NK-92 (cell line): ENCODE measurements around the gene MCAM.

Source experiments
- DNase-seq: peaks from one replicate; lab custom pipeline; 2025; ENCODE audit not compliant: unreplicated experiment; lab: John Stamatoyannopoulos, UW

The MCAM gene, protein sequence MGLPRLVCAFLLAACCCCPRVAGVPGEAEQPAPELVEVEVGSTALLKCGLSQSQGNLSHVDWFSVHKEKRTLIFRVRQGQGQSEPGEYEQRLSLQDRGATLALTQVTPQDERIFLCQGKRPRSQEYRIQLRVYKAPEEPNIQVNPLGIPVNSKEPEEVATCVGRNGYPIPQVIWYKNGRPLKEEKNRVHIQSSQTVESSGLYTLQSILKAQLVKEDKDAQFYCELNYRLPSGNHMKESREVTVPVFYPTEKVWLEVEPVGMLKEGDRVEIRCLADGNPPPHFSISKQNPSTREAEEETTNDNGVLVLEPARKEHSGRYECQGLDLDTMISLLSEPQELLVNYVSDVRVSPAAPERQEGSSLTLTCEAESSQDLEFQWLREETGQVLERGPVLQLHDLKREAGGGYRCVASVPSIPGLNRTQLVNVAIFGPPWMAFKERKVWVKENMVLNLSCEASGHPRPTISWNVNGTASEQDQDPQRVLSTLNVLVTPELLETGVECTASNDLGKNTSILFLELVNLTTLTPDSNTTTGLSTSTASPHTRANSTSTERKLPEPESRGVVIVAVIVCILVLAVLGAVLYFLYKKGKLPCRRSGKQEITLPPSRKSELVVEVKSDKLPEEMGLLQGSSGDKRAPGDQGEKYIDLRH

DNA sequence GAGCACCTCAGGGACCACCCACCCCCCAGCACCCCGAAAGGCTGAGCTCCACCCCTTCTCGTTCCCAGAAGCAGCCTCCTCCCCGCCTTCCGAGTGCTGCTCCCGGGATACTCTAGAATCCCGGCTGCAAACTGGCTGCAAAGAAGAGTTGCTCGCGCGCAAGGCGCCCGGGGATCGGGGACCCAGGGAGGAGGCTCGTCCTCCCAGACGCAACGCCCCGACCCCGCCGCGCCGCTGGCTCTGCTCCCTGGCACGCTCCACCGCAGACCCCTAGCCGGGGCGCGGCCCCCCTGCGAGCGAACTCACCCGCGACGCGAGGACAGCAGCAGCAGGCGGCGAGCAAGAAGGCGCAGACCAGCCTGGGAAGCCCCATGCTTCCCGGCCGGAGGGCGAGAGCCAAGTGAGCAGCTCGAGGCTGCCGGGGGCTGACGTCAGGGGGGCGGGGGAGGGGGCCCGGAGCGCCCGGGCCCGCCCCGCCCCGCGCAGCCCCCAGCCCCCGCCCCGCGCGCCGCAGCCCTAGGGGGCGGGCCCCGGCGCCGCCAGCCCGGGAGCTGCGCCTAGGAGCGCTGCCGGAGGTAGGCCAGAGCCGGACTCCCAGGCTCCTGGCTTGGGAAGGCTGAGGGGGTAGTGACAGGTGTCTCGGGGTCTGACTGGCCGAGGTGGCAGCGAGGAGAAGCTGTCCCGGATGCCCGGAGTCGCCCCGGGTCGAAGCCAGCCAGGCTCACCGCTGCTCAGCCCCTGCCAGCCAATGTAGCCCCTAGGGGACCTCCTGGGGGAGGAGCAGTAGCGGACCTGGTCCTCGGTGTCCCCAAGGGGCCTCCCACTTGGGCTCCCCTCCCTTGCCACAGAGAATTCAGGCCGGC lies at the start of gene MCAM:
MCAM (minus strand) TSS at position 402 of the 863 bp plus-strand sequence; CDS start at position 373, 29 bp downstream.
- DNase-seq, result no peak

DNA sequence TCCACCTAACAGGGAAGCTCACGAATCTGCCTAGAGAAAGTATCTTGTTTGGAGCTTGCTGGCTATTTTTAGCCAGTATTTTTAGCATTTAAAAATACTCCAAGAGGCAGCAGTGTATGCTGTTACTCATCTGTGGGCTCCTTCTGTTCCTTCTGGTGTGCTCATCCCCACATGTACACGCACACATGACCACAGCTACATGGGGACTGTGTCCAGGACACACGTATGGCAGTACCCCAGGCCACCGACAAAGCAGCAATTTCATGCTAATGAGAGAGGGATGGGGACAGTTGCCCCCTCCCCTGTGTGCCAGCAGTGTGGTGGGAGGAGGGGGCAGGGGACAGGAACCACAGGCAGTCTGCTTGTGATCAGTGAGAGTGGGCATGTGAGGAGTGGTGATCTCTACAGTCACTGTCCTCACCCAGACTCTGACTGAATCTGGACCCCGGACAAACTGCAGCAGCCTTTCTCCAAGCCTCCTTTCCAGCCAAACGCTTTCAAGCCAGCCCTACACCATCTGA lies 48.2 kb upstream of the MCAM start:
- DNase-seq, result no peak

DNA sequence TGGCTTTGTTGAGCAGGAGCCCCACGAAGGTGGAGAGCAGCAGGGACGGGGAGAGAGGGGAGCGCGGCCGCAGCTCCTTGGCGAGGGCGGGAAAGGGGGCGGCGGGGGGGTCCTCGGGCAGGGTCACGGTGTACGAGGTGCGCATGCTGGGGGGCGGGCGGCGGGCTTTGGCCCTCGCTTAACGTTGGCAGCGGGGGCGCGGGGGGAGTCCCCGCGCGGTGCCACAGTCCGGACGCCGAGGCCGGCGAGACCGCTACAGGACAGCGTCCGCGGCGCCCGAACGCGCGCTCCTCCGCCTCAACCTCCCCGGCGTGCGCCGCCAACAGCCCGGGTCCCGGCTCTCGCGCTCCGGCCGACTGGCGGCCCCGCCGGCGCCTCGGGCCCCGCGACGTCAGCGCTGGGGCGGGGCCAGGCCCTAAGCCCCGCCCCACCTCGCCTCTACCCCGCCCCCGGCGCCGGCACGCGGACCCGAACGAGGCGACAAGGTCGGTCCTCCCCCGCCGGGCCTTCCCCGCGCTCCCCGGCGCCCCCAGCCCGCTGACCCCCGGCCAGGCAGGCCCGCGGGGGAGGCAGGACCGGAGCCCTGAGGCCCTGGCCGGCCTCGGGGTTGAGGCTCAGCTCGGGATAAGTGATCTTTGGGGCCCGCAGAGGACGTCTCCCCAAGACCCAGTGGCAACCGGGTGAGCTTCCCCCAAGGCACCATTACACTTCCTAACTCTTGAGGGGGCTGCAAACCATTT lies 47.1 kb upstream of the MCAM start:
- DNase-seq, result no peak

DNA sequence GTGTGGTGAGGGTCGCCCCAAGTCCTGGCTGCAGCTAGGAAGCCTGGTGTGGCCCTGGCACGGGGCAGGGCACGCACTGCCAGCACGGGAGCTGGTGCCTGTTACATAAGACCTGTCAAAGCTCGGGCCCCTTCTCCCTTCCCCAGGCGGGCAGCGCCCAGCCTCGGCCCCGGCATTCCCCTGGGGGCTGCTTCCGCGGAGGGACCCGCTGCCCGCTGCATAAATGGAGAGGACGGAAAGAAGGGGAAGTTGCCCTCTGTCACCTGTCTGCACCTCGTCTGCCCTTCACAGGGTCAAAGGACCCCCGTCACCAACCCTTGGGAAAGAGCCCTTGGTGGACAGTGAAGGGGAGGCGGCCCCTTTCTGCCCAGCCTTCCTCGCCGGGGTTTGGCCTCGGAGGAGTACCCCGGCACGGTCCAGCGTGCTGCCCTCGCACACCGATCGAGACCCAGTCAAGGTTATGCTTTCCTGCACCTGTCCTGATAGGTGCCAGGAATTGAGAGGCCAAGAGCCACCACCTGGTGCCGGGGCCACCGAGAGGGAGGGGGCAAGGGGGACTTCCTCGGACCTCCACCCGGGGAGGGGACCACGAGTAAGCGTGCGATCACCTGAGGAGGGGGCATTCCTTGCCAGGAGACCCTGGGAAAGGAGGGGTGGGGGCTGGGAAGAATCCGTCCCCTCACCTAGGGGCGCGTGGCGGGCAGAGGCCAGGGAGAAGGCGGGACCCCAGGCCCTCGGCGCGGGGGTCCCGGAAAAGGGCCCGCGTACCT lies 46.3 kb upstream of the MCAM start:
- no peak for DNase-seq

DNA sequence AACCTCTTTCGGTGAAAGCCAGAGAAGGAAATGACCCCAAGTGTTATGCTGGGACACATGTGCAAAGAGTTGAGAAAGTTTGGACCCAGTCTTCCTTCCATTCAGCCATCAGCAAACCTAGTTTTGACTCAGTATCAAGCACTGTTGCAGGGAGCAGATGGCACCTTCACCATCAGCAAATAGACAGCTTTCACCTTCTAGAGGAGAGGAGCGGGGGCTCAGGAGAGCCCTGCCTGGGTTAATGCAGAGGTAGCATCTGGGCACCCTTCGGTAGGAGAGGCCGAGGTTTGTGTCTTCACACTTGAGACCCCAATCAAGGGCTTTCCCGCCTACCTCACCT lies 45.8 kb upstream of the MCAM start:
- no peak for DNase-seq

DNA sequence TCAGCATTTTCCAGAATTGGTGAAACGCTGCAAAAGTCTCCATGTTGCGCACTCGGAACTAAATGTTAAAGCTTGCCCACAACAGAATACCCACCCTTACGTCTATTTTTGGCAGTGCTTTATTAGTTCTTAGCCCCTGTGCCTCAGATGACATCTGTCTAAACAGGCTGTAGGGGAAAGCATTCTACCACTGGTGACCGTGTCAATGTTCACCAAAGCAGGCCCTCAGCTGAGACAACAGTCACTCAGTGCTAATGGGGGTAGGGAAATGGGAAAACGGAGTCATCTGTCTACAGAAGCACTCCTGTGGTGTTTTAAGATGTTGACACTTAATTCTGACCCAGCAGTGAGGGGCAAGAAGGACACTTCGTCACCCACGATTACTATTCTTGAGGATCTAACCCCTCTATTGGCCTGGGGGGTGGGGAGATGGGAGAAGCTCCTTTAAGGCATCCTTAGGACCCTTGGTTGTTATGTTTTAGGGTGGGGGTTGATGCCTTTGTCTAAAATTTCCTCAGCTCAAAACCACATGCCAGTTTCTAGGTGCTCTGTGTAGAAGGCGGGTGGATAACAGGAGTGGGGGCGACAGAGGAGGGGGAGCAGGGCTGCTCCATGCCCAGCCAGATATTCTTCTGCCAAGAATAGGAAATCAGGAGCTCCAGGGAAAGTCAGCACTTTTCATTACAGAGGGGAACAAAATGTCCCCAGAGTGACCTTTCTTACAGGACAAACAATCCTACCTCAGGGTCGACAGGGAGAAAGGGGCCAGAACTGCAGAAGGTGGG lies 45.2 kb upstream of the MCAM start:
- DNase-seq, result no peak

DNA sequence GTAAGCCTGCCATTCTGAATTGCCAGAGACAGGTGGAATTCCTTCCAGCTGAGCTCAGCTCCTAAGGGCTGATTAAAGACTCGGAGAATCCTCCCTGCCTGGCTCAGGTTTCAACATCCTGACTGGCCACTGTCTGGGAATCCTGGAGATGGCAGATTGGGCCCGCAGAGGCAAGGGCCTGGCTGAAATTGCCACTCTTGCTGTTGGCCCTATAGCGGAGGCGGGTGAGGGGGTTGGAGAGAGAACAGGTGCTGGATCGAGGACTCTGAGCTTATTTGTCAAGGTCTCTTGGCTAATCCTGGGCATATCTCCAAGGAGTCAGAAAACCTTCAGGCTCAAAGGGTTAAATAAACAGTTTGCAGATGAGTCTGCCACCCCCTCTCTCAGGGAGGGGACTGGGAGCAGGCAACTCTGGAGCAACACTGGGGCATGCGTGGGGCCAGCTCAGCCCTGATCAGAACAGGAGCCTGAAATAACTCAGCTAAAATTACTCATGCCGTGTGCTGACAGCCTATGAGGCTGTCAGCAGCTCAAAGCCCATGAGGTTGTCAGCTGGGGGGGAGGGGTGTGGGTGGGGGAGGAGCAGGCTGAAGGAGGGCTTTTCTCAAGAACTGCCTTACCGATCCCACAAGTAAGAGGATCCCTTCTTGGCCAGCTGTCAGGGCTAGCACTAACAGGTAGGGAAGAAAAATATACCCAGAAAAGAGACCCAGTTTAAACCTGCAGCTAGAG lies 44.3 kb upstream of the MCAM start:
- no peak for DNase-seq

DNA sequence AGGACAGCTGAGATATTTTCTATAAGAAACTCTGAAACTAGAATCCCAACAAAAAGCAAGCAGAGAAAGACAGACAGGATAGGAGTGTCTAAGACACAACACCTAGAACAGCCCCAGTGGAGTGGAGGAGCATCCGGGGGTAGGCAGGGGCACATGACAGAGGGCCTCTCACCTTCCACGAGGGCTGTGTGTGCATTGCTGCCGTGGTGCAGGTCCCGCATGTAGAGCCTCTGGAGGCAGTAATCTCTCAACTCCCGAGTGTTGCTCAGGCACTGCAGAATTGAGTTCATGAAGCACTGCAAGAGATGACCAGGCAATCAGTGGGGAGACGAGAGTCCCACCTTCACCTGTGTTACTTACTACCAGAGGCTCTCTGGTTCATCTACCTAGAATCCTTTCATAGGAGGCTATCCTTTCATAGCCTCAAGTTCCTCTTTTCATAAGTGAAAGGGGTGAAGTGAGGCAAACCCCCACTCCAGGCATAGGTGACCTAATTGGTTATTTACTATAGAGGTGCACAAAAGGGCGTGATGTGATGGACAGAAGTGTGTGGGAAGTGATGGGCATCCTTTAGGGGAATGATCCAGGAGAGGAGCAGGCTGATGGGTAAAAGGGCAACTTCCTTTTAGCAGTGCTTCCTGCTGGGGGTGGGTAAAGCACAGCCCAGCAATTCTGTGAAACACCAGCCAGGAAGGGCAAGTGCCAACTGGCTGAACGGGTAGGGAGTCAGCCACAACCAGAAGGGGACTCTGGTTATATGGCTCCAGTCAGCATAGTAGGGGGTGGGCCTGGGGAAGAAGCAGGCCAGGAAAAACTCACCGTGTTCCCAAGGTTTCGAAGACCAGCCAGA lies 42.7 kb upstream of the MCAM start:
- no peak for DNase-seq

DNA sequence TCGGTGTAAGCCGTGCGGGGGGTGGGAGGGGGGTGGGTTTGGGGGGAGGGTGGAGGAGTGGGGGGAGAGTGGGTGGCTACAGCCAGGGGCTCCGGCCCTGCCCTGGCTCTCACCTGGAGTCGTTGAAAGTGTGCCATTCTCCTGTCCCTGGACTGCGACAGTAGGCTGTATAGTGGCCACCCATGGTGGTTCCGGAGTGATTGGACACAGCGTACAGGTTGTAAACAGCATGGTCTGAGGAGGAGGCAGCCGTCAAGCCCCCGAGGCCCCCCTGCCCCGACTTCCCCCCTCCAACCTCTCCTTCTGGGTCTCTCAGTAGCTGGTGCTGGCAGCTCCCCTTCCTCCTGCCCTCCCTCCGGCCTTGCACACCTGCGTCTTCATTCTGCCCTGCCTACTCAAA lies 40.1 kb upstream of the MCAM start:
- no peak for DNase-seq

DNA sequence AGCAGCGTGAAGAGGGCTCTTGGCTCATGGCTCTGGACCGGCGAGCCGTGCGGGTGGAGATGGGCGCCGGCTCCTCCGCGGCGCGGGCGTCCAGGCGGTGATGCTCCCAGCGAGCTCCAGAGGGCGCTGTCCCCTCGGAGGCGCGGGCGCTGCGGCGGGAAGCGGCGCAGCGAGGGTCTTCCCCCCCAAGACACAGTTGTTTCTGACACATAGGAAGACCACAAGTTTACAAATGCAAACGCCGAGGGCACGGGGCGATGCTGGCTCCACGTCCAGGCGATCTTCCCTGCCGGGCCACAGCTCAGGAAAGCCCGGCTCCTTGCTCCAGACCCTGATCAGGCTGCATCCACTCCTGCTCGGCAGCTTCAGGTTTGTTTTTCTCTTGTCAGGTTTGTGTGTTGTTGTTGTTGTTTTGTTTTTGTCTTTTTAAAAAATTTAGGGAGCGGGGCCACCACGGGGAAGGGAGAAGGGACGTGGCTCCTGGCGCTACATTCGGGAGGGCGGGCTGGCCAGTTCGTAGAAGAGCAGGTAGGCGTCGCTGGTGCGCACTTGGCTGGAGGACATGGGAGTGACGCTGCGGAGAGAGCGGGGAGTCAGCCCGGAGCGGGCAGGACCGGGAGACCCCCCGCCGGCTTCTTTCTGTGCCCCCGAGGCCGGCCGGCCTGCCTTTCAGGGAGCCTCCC lies 39.6 kb upstream of the MCAM start:
- DNase-seq, result no peak

DNA sequence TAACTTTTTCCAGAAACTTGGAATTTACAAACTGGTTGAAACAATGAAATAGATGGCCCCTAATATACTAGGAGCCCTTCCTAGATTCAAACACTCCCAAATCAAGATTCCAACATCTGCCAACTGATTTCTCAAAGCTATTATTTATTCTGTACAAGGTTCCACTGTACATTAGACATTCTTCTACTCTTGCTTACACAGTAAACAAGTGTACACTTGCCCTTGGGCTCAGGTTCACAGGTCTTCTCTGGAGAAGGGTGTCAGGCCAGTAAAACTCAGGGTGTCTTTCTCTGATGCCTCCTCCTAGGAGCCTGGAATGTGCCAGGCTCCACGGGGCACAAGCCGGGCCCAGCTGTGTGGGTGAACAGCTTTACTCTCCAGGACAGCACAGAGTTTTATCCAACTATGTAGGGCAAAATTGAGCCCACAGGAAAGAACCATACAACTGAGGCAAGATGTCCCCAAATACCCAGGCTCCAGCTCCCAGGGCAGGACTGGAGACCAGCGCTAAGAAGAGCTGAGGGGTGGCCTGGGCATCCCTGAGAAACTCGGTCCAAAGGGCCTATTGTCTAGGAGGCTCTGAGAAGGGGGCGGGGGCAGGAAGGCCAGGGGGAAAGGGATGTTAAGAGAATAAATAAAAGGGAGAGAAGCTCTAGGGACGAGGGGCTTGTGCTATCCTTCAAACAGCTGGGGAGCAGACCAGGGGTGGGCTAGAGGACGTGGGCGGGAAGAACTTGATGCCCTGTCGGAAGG lies 38.3 kb upstream of the MCAM start:
- no peak for DNase-seq

DNA sequence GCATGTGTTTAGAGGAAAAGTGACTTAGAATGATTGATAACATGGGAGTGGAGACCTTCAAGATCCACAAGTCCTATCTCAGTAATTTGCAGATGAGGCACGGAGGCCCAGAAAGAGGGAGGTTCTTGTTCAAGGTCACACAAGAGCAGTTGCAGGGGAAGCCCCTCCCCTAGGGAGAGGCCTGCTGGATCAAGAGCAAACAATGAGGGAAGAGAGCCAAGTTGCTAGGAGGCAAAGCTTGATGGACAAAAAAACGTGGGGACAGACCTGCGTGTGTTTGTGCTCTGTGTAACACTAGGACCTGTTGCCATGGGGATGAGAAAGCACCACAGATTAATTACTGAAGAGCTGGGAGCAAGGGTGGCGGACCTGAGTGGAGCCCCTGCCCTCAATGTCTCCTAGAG lies 35.9 kb upstream of the MCAM start:
- no peak for DNase-seq

DNA sequence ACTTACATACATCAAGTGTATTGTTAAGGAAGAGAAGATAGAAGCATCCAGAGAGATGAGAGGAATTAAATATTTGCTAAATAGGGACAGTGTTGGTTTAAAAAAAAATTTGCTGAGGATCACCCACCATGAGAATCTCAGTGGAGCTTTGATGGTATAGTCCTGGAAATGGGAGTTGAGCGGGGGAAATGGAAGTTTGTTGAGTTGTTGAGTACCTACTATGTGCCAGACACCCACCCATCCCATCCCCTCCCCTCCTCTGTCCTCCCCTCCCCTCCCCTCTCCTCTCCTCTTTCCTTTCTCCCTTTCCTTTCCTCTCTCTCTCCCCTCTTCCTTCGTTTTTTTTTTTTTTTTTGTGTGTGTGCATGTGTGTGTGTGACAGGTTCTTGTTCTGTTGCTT lies 34.3 kb upstream of the MCAM start:
- no peak for DNase-seq

DNA sequence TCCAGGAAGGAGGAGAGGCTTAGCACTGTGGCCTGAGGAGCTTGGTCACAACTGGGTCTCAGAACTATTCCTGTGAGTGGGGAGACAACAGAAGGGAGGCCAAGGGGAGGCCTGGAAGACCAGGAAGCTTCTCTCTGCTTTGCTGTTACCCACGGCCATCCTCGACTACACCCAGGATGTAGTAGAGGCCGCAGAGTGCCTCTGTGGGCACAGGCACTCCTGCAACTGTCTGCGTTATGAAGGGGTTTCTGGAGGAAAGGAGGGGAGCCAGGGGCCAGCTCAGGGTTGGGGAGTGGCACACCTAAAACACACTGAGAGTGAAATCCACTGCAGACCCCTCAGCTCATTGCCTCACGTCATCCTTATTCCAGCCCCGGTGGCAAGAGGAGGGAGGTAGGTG lies 33.4 kb upstream of the MCAM start:
- DNase-seq, result no peak

DNA sequence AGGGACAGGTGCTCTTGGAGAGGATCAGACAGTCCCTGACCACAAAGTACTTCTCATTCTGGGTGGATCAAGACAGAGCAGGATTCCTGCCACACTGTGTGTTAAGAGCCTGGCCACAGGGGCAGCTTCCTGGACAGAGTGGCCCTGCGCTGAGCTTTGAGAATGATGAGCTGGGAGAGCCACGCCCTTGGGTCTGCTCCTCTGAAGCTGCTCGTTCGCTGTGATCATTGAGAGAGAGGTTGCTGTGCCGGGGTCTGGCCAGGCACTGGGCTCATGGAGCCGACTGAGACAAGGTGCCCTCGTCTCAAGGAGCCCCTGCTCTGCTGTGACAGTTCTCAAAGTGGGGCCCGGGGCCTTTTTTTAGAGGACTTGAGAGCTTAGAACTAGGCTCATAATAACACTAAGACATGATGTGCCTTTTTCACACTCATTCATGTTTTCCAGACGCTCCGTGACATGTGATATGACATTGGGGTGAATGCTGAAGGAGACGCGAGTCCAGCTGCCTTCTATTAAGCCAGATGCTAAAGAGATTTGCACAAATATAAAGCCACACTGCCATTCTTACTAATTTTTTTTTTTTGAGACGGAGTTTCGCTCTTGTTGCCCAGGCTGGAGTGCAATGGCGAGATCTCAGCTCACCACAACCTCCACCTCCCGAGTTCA lies 31.1 kb upstream of the MCAM start:
- DNase-seq, result no peak

DNA sequence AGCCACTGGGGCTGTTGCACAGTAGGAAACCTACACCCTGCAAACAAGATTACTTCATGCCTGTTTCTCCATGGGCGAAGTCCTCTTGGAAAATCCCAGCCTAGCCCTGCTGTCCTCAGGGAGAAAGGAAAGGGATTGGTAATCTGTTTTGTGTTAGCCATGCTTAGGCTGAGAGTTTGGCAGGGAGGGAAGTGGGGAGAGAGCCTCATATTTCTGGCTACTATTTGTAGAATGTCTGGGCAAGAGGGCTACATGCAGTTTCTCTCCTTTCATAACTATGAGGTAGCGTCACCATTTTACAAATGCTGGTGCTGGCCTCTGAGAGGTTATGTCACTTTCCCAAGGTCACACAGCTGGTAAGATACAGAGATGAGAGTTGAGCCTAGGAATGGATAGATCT lies 30.3 kb upstream of the MCAM start:
- DNase-seq, result no peak
